Erythroblast (primary cell): ENCODE results near the gene CFAP298.

Experiments used
- DNase-seq, 2 experiments: peaks; one replicate each; lab custom pipeline; 2025; lab: John Stamatoyannopoulos, UW
- GATA1 ChIP-seq: IDR thresholded peaks from 2 replicates; pipeline ENCODE4 v1.6.1; 2011; ENCODE audit warnings: low read depth, mild to moderate bottlenecking, control low read depth, low read length, moderate library complexity
- POLR2A ChIP-seq: IDR thresholded peaks from 2 replicates; pipeline ENCODE4 v1.6.1; 2011; ENCODE audit warnings: mild to moderate bottlenecking, low read length

CFAP298 gene

DNA sequence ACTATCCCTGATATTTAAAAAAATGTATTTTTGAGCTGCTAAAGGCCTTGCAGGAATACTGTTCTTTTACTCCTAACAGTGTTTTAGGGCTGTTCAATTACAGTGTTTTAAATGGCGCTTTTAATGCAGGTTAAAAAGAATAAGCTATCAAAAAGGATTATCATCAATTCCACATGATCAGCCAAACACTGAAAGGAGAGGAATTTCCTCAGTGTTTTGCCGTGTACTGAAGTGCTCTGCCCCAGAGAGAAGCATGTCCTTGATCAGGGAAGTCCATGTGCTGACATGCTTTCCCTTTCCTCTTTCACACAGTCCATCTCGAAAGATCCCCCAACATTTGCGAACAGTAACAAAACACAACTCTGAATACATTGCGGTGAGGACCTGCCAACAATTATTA, 3.3 kb downstream of the CFAP298 start:
- no peak for TF ChIP-seq POLR2A
- no peak for TF ChIP-seq GATA1

GRCh38 chr21:32605469-32605868, 6.7 kb downstream of the CFAP298 start:
- no peak for TF ChIP-seq GATA1
- no peak for TF ChIP-seq POLR2A
- no peak for DNase-seq

More for the DNA sequence above, 3.3 kb downstream of the CFAP298 start:
- DNase-seq = no peak

DNA sequence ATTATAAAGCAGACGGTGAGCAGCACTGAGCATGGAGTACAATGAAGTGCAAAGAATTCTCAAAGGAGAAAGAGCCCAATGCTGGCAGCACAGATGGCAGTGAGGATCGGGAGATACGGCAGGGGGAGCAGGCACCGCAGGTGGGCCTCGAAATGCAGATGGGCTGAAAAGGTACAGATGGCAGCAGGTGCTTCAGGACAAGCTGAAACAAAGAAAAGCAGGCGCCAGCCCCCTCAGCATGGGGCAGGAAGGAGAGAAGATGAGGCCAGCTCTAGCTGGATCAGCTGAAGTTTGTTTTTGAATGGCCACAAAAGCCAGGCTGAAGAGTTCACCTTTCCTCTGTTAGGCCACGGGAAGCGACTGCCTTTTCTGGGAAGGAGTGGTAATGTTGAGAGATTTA, 7.7 kb downstream of the CFAP298 start:
- no peak for DNase-seq
- TF ChIP-seq POLR2A (no peak), GATA1 (no peak)

DNA sequence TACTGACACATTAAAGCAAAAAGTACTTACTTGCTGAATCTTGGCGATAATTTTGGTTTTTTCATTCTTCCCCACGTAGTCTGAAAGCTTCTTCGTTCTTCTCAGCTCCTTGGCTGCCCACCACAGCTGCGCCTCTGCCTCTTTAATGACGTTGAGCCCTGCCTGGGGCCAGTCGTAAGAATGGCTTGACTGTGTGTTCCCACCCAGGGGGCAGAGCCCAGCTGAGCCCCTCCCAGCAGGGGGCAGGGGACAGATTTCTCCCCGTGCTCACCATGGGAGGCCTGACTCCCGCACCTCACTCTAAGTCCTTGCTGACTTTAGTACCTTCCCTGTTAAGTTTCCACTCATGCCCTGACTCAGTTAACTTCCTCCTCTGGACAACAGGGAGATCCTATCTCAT, 9.0 kb downstream of the CFAP298 start:
- DNase-seq = no peak
- TF ChIP-seq GATA1 = no peak
- no peak for TF ChIP-seq POLR2A

DNA sequence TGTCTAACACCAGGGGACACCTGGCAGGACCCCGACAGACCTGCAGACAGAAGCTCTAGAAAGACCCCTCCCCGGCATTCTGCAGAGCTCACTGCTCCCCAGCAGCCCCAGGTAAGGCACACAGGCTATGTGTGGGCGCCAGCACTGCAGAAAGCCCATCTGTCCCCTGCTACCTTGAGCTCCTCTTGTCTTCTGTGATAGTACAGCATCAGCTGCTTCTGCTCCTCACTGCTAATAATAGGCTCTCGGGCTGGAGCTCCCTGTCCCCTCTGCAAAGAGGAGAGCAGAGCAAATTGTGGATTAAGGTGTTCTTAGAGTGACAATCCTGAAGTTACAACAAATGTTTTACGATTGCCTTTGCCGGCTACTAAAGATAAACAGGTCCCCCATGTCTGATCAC, 10.1 kb downstream of the CFAP298 start:
- DNase-seq = no peak
- TF ChIP-seq POLR2A (no peak), GATA1 (no peak)

GRCh38 chr21:32599526-32599925, 12.7 kb downstream of the CFAP298 start:
- no peak for DNase-seq
- TF ChIP-seq GATA1 = no peak
- TF ChIP-seq POLR2A = no peak

GRCh38 chr21:32599091-32599490, 13.1 kb downstream of the CFAP298 start:
- no peak for TF ChIP-seq POLR2A
- no peak for TF ChIP-seq GATA1
- DNase-seq = no peak

GRCh38 chr21:32597205-32597604, 15.0 kb downstream of the CFAP298 start:
- no peak for DNase-seq

GRCh38 chr21:32595431-32595830, 16.7 kb downstream of the CFAP298 start:
- no peak for DNase-seq
- TF ChIP-seq POLR2A = no peak
- no peak for TF ChIP-seq GATA1

More at GRCh38 chr21:32597205-32597604, 15.0 kb downstream of the CFAP298 start:
- no peak for TF ChIP-seq POLR2A
- TF ChIP-seq GATA1 = no peak

- no peak for TF ChIP-seq POLR2A
- TF ChIP-seq GATA1 = no peak
- no peak for DNase-seq
These were observed 18.5 kb downstream of the CFAP298 start for GRCh38 chr21:32593690-32594089.

GRCh38 chr21:32592929-32593502, 19.2 kb downstream of the CFAP298 start:
- TF ChIP-seq POLR2A = no peak
- TF ChIP-seq GATA1 = no peak

DNA sequence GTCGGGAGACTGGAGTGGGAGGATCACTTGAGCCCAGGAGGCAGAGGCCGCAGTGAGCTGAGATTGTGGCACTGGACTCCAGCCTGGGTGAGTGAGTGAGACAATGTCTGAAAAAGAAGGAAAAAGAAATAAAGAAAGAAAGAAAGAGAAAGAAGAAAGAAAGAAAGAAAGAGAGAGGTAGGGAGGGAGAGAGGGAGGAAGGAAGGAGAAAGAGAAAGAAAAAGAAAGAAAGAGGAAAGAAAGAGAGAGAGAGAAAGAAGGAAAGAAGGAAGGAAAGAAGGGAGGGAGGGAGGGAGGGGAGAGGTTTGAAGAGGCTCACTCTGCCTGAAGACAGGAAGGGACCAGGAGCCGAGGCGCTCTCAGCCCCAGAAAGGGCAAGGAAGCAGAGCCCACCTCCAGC, 22.0 kb downstream of the CFAP298 start:
- no peak for DNase-seq
- no peak for TF ChIP-seq POLR2A
- no peak for TF ChIP-seq GATA1

More at GRCh38 chr21:32592929-32593502, 19.2 kb downstream of the CFAP298 start:
- DNase-seq = no peak

DNA sequence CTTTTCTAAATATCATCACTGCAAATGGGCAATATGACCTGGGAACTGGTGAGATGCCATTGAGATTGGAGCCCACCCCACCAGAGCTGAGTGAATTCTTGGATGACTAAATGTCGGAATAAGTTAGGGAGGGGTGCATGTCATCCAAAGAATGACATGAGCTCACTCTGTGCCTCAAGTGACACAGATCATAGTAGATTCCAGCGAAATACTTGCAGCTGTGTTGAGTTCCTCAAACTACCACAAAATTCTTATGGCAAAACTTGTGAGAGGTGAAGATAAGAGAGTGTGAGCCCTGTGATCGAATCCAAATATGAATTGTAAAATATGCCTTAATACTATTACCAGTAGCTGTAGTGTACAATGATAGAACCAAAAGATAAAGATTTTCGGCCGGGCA, 24.5 kb downstream of the CFAP298 start:
- no peak for DNase-seq
- TF ChIP-seq POLR2A = no peak
- no peak for TF ChIP-seq GATA1

DNA sequence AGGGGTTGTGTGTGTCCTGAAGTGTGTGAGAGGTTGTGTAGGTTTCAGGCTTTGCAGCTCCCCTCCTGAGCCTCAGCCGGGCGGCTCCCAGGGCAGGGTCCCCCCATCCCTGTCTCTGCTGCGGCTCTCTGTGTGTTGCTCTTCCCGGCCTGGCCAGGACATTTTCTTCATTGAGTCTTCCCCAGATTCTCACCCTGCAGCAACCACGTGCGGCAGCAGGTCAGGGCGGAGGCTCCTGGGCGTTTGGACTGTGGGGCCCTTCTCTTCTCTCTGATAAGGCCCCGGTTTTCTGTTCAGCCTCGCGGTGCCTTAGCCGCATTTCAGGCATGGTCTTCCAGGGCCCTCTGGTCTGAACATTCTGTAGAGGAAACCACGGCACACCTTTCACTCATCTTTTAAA, 25.1 kb downstream of the CFAP298 start:
- peak; percentile 15 to 26 for DNase-seq
- TF ChIP-seq POLR2A (no peak), GATA1 (no peak)

- DNase-seq = no peak
- TF ChIP-seq POLR2A (no peak), GATA1 (no peak)
These were observed 26.2 kb downstream of the CFAP298 start for GRCh38 chr21:32585970-32586369.
